GM18499 (cell line): ENCODE data around the gene NR1D1.
A peak's percentile ranks its signal among the peaks of the same experiment; 100 is the strongest.
"Not testable (repeated sequence)": the region's sequence is repeated elsewhere in the genome, so short reads cannot be mapped to it uniquely, and the experiment has no call there.

Experiments used
- ATAC-seq: cut with Tn5 transposase; IDR thresholded peaks from one replicate; pipeline ENCODE4 v1.9.1; 2021; ENCODE audit warnings: moderate number of reproducible peaks; ENCODE audit not compliant: insufficient read depth, unreplicated experiment

Gene NR1D1

DNA sequence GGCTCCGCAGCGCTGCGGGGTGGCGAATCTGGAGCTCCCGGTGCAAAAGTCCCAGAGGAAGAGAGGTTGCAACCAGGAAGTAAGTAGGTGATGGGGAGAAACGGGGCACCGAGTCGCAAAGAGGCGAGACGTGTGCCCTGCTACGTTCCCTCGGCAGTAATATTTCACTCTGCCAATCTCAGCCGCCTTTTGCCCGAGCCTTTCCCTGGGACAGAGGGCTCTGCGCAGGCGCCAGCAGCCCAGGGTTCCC is at the start of gene NR1D1:
Gene NR1D1, minus strand, starts transcription at position 171 of the 250 bp plus-strand sequence. CDS start 495 bp downstream, outside the sequence.
- no peak for ATAC-seq

DNA sequence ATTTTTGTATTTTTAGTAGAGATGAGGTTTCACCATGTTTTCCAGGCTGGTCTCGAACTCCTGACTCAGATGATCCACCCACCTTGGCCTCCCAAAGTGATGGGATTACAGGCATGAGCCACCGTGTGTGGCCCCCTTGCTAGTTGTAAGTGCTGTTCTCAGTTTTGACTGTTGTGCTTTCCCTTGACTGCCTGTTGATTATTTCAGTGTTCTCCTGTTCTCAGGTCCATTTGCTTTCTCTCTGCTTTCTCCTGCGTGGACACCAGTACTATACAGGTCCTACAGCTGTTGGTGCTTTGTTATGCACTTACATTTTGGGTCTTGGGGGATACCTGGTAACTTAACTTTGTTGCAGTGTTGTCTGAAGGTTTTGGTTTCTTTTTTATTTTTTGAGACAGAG is 48.1 kb upstream of the NR1D1 start:
- no peak for ATAC-seq

DNA sequence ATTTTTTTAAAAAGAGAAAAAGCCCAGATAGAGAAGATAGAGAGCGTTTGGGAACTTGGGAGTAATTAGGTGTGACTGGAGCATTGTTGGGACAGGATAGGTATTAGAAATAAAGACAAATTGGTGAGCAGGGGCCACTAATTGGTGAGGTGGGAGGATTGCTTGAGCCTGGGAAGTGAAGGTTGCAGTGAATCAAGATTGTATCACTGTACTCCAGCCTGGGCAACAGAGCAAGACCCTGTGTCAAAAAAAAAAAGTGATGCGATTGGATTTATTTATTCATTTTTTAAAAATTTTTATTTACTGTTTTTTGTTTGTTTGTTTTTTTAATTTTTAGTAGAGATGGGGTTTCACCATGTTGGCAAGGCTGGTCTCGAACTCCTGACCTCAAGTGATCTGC is 45.1 kb upstream of the NR1D1 start:
- ATAC-seq, result no peak

DNA sequence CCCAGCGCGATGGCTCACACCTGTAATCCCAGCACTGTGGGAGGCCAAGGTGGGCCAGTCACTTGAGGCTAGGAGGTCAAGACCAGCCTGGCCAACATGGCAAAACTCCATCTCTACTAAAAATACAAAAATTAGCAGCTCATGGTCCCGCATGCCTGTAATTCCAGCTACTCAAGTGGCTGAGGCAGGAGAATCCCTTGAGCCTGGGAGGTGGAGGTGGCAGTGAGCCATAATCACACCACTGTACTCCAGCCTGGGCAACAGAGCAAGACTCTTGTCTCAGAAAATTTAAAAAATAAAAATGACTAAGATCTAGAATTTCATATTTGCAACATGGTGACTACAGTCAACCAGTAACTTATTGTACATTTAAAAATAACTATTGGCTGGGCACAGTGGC is 42.8 kb upstream of the NR1D1 start:
- not testable (repeated sequence) for ATAC-seq

DNA sequence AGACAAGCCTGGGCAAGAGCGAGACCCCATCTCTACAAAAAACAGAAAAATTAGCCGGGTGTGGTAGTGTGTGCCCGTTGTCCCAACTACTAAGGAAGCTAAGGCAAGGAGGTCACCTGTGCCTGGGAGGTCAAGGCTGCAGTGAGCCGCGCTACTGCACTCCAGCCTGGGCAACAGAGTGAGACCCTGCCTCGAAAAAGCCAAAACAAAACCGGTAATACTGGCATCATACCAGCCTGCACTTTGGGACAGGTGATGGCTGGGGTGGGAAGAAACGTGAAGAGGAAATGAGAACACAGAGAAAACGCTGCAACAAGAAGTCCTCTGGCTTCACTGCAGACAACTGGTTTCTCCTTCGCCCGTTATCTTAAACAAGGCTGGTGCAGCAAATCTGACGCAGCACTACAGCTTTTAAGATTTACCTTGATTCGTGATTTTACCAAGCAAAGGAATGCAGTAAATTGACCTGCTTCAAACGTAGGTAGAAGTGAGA is 39.2 kb upstream of the NR1D1 start:
- peak; percentile 8 for ATAC-seq

DNA sequence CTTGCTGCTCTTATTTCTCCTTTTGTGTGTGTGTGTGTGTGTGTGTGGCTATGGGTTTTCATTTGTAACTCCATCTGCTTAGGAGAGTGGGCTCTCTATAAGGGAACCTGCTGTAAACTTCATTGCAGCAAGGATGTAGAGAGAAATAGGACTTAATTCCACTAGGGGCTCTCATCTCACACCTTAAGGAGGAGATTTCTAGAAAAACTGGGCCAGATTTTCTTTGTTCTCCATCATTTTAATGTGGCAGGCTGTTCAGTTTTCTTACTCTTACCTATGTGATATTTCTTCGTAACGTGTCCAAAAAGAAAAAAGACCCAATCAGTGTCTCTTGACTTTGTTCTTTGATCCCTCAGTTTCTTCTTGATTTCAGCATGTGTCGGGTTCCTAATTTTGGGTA is 35.4 kb upstream of the NR1D1 start:
- ATAC-seq, result no peak

DNA sequence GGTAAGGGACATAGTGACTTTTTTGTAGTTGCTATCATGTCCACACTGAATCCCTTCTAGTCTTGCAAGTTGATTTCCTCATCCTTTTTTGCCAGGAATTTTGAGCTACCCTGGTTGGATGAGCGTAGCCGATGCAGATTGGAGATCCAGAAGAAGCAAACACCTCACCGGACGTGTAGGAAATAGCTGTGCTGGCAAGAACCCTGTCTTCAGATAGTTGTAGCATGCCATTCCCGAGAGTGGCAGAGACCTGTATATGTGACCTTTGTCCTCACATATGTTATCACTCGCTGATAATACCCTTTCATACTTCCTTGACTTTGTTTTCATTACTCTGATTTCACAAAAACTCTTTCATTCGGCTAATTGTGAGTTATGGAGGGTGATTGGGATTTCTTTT is 33.8 kb upstream of the NR1D1 start:
- ATAC-seq, result no peak

DNA sequence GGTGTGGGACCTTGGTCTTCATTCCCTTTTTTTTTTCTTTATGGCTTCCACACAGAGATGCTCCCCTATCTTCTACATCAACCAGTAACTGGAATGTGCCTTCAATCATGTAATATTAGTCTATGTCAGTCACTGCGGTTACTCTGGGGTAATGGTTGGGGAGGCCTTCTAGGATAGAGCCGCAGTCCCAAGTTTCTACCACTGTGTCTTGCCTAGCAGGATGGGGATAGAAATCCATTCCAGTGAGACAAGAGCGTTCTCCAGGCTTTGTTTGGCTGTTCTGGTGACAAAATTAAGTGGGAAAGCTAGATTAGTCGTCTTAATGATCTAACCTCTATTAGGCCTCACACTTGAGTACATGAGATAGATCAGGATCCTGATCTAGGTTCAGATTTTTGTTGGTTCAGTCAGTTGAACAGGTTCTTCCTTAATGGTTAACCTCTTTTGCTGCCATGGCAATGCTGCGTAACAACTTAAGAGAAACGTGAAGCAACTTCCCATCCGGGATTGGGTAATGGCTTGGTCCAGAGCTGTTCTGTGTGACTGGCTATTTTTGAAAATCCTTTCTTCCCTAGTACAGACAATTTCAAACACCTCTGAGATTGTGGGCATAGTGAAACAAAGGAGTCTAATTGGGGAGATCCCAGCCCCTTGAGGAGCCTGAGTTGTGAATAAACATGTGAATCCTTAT is 30.1 kb upstream of the NR1D1 start:
- no peak for ATAC-seq

DNA sequence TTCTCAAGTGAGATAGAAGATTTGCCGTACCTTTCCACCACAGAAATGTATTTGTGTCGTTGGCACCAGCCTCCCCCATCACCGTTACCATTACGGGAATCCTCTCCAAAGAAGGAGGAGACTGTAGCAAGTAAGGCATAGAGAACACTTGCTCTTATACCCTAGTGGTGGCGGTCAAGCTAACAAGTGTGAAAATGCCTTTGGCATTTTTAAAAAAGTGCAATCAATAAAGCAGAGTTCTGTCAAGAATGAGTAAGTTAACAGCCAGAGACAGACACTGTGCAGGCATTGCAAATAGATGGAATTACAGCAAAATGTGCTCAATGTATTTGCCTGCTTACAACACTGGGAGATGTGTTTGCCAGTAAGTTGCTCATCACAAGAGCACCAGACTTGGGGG is 29.1 kb upstream of the NR1D1 start:
- no peak for ATAC-seq

DNA sequence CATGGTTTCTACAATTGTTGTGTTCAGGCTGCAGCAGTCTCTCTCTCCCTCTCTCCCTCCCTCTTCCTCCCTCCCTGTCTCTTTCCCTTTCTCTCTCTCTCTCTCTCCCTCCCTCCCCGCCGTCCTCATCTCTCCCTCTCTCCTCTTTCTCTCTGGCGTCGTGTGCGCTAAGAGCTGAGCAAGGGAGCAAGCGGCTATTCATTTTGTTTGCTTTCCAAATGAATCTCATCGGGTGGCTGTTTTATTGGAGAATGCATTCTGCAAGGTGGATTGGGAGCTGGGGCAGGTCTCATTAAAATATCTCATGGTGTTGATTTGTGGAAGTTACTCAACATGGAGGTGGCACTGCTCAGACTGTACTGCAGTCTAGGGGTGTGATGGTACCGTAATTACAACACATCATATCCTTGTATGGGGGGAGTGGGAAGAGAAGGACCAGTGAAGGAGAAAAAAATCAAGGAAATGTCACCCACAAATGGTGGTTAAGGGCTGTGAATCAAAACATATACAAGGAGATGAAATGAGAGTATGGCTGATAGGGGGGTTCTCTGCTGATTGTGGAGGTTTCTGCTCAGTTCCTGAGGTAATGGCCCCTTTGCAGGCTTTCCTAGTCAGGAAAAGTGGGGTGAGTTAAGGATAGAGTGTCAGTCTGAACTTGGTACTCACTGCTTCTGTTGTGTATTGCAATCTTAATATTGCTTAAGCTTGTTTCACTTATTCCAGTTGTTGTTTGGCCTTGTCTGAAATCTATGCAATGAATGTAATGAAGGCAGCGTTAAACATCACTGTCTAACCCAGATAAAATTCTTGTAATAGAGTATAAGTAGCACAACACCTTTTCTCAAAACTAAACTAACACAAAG is 24.1 kb upstream of the NR1D1 start:
- no peak for ATAC-seq

DNA sequence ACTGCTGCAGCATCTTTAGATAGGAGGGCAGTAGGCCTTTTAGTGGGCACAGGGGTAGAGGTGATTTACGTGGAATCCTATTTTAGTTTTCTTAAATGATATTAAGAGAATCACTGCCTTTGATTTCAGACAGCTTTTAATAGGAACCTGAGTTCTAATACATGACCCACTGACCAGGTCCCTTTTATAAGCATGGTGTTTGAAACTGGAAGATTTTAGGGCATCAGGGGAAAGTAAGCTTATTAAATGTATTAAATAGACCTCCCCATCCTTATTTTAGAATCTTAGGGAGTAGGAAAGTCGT is 23.4 kb upstream of the NR1D1 start:
- no peak for ATAC-seq

DNA sequence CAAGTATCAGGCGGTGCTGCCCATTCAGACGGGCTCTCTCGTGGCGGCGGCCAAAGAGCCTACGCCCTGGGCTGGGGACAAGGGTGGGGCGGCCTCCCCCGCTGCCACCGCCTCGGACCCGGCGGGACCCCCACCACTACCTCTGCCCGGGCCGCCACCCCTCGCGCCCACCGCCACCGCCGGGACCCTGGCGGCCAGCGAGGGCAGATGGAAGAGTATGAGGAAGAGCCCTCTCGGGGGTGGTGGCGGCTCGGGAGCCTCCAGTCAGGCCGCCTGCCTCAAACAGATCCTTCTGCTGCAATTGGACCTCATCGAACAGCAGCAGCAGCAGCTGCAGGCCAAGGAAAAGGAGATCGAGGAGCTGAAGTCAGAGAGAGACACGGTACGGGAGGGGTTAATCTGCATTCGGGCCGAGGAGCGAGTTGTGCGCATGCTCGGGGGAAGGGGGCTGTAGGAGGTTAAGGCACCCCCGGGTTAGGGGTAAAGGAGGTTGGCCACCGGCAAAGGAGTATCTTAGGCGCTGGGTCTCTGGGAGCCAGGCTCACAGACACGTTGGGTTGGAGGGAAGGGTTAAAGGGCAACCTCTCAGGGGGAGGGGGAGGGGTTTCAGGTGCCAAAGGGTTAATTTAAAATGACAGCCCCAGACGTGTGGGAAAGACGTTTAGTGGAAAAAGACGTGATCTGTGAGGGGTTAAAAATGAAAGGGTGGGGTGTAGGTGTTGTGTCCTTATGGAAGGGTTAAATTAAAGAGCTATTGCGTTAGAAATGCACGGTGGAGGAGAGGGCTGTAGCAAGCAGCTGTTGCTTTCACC is 22.8 kb upstream of the NR1D1 start:
- ATAC-seq, result no peak

DNA sequence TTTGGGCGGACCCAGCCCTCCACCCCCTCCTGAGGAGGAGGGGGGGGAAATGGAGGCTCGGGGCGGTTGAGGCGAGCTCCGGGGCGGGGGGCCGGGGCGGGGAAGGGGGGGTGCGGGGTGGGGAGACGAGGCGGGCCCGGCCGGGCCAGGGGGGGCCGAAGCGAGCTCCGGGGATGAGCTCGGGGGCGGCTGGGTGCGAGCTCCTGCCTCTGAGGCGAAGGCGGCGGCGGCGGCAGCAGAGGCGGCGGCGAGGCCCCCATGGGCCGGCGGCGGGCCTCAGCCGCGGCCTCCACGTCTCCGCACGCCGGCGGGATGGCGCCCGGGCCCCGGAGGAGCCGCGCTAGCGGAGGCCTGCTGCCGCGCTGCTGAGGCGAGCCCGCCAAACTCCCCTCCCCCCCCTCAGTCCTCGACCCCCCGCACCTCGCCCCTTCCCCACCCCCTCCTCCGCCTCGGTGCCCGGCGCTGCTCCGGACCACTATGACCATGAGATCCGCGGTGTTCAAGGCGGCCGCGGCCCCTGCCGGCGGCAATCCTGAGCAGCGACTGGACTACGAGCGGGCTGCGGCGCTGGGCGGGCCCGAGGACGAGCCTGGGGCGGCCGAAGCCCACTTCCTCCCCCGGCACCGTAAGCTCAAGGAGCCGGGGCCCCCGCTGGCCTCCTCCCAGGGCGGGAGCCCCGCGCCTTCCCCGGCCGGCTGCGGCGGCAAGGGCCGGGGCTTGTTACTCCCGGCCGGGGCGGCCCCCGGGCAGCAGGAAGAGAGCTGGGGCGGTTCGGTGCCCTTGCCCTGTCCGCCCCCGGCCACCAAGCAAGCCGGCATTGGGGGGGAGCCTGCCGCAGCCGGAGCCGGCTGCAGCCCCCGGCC is 22.0 kb upstream of the NR1D1 start:
- no peak for ATAC-seq

DNA sequence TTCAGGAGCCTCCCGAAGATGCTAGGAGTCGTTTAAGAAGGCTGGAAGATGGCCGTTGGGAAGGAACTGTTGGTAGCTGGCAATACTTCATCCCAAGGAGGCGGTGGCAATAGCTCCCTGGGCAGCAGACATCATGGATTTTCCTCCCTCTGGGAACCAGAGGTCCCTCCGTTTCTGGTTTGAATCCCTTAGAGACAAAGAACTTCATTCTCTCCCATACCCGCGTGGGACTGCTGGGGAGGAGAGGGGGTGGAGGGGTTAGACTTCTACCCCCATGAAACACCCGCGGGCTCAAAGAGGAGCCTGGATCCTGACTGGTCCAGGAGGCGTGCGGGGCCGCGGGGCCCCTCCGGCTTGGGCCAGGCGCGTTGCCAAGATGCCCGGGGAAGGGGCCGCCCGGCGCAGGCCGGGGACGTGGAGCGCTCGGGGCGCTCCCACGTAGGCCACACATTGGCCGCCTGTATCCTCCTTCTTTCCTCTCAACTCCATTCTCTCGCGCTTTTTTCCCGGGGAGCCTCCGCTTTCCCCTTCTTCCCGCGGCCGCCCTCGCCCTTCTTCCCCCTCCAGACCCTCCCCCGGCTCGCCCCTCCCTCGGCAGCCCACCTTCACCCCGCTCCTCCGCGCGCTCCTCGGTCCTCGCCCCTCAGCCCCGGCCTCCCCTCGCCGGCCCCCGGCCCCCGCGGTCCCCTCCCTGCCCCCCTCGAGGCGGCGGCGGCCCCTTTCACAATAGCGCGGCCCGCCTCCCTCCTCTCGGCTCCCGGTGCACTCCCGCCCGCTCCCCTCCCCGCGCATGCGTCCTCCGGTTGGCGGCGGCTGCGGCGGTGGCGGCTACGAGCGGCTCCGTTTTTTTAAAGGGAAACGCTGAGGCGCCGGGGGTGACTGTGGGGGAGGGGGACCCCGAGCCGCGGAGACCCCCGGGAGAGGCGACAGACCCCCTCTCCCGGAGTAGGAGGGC is 21.1 kb upstream of the NR1D1 start, which contains the start of gene MSL1:
Gene MSL1, plus strand, starts transcription at position 791 of the 955 bp plus-strand sequence. CDS start 642 bp downstream, outside the sequence.
- ATAC-seq, result no peak

DNA sequence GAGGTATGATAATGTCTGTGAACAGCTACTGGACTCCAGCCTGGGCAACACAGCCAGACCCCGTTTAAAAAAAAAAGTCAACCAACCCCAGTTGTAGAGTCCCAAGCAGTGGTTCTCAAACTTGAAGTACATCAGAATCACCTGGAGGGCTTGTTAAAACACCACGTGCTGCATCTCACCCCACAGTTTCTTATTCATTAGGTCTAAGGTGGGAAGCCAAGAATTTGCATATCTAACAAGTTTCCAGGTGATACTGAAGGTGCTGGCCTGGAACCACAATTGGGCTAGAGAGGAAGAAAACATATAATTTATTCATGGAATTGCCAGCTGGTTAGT is 14.7 kb upstream of the NR1D1 start:
- ATAC-seq, result no peak

DNA sequence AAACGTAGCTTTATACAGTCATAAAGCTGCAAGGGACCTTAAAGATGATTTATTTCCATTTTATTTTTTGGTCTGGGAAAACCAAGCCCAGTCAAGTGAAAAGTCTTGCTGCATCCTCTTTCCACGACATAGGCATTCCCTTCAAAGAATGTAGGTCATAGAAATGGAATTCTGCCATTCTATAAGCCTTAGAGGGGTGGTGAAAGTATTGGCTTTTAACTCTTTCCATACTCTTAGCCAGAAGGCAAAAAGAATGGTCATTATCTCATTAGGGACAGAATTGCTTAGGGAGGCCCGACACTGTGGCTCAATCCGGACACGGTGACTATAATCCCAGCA is 13.5 kb upstream of the NR1D1 start:
- ATAC-seq, result no peak

DNA sequence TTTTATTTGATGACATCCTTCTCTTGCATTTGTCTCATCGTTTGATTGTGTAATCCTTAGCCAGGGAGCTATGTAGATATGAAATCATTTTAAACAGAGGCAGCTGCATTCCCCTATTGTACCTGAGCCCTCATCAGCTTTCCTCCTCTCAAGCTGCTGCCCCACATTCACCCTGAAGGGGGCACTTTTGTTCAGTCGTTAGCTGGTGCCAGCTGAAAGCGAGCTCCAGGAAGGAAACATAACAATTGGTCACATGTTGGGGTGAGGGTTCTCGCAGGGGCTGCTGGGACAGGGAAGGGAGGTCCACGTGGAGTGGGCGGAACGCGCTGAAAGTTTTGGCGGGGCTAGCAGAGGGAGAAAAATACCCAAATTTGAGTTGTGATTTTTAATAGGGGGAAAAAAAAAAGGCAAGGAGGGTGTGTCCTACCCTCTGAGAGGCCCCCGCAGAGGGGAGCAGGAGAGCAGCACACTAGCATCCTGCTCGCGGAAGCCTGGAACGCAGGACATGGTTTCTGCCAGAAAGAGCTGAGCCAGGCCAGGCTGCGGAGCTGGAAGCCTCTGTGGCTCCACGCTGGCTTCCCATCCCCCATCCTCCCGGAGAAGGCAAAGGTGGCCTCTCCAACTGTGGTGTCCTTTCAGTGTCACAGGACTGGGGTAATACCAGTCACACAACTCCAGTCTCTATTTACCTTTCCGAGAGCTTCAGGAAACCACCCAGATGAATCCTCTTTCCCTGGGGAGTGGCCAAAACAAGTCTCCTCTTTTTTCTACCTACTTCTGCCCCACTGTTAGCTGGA is 12.9 kb upstream of the NR1D1 start:
- ATAC-seq, result peak; percentile 57

DNA sequence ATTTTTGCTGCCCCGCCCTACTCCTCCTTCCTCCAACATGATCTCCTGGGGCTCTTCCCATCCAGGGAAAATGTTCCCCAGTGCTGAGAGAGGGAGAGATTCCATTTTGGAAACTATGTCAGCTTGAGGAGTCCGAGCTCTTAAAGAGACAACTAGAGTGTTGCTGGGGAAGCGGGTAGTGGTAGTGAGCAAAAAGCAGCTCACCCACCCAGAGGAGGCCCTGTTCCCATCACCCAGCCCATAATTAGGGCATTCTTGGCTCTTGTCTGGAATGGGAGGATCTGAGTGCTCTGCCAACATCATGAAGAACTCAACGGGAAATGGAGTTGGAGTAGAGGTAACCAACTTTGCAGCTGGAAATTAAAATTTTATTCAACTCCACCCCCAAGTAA is 12.3 kb upstream of the NR1D1 start:
- peak; percentile 11 for ATAC-seq
